ENCODE data around the gene SEMA6B. TPM values are rescaled to one million over a fixed set of nuclear protein-coding genes. Genes with fewer than 3 reads are reported as not detected.
"Not testable (repeated sequence)": the region's sequence is repeated elsewhere in the genome, so short reads cannot be mapped to it uniquely, and the experiment has no call there.

The SEMA6B gene
- total and polyA plus RNA-seq, 12 donors = 3.1 to 59.2 (median 27.2) TPM

DNA sequence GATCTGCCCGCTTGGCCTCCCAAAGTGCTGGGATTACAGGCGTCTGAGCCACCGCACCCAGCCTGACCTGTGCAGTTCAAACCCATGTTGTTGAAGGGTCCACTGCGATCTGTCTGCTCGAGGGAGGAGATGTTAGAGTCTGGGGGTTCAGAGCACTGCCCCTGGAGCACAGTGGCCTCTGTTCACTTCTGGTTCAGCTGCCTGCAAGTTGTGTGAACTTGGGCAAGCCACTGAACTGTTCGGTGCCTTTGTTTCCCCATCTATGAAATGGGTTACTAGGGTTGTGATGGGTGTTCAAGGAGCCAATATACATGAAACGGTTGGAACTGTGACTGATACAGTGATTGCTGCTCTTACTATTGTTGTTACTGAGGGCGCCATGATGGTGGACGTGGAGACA lies 26.1 kb downstream of the SEMA6B start:
- peak in 1 of 7 donors; percentile 3 for DNase-seq
- H3K4me1 ChIP-seq (replicated peaks in 1 of 2) = peaks cover 16% of the 10 kb centered on the region in 2 donors
- no peaks in the 10 kb centered on the region for H3K36me3 ChIP-seq (replicated peaks in 1 of 2)
- intact Hi-C loops (cut with DNase I) = no loop called here
- WGBS, 4 donors = 79 to 84% (median 80%) methylated on average over 6 to 9 of the region's 9 CpGs
- no peak overlapping the region for H3K27ac ChIP-seq
- no peaks in the 10 kb centered on the region for H3K27me3 ChIP-seq
- TF ChIP-seq, protein P1, sequence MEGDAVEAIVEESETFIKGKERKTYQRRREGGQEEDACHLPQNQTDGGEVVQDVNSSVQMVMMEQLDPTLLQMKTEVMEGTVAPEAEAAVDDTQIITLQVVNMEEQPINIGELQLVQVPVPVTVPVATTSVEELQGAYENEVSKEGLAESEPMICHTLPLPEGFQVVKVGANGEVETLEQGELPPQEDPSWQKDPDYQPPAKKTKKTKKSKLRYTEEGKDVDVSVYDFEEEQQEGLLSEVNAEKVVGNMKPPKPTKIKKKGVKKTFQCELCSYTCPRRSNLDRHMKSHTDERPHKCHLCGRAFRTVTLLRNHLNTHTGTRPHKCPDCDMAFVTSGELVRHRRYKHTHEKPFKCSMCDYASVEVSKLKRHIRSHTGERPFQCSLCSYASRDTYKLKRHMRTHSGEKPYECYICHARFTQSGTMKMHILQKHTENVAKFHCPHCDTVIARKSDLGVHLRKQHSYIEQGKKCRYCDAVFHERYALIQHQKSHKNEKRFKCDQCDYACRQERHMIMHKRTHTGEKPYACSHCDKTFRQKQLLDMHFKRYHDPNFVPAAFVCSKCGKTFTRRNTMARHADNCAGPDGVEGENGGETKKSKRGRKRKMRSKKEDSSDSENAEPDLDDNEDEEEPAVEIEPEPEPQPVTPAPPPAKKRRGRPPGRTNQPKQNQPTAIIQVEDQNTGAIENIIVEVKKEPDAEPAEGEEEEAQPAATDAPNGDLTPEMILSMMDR (IDR thresholded peaks at IDR 0.05) = no peak
- no peak for TF ChIP-seq POLR2A (IDR thresholded peaks at IDR 0.05)
- H3K9me3 ChIP-seq (replicated peaks in 1 of 3) = no peaks in the 10 kb centered on the region
- H3K4me3 ChIP-seq = no peak overlapping the region

DNA sequence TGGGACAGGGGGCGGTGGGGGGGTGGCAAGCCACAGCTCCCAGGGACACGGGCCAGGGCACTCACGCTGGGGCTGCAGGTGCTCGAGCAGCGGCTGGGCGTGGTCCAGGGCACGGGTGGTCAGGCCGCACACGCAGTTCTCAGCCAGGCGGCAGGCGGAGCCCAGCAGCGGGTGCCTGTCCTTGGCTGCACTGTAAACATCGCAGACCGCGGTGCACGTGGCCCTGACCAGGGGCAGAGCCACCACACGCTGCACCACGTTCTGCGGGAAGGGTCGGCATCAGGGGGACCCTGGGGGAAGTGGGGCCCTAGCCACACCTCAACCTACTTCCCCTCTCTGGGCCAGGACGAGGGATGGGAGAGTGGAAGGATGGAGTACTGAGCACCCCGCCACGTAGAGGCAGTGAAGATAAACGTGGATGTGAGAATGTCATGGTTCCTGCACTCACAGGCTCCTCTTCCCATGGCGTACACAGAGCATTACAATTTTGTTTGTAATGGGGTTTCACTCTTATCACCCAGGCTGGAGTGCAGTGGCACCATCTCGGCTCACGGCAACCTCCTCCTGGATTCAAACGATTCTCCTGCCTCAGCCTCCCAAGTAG lies 27.8 kb downstream of the SEMA6B start:
- Histone ChIP-seq H3K4me1 (replicated peaks in 1 of 2) (peaks cover 16% of the 10 kb centered on the region in 2 donors), H3K27ac (peak overlapping the region in 1 of 5 donors; percentile 5), H3K27me3 (no peaks in the 10 kb centered on the region), H3K9me3 (replicated peaks in 1 of 3) (no peaks in the 10 kb centered on the region), H3K4me3 (no peak overlapping the region), H3K36me3 (replicated peaks in 1 of 2) (no peaks in the 10 kb centered on the region)
- intact Hi-C loops (cut with DNase I) = no loop called here
- DNase-seq = peak in 5 of 7 donors; percentile 56 to 73 (median 66)
- TF ChIP-seq, protein P1 (IDR thresholded peaks at IDR 0.05) = no peak
- TF ChIP-seq POLR2A (IDR thresholded peaks at IDR 0.05) = no peak
- WGBS, 4 donors = 27 to 48% (median 39%) methylated on average over 14 to 28 of the region's 28 CpGs

DNA sequence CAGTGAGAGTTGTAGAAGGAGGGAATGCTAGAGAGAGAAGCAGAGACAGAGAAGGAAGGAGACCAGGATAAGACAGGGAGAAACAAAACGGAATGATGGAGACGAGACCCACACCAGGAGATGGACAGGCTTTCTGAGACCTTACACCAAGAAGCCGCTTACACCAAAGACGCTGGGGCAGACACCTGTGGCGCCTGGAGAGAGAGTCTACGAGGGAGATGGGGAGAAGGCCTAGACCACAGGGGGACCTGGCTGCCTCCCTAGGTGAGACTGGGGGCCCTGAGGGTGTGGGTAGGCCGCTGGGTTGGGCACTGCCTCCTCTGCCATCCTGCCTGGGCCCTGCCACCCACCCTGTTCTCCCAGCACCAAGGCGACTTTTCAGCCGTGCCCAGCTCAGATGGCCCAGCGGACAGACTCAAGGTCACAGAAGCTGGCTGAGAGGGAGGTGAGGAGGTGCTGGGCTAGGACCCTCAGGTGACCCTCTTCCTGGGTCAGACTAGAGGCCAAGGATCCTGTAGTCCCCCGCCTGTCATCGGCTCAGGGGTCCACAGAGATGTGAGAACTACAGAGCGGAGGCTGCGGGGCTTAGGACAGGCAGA lies 29.5 kb downstream of the SEMA6B start:
- 74 to 85% (median 83%) methylated on average over 9 to 14 of the region's 14 CpGs for WGBS, 4 donors
- Histone ChIP-seq H3K4me1 (replicated peaks in 1 of 2) (peaks cover 7 to 8% of the 10 kb centered on the region in 2 donors), H3K27ac (no peak overlapping the region), H3K4me3 (no peak overlapping the region), H3K27me3 (no peaks in the 10 kb centered on the region), H3K9me3 (replicated peaks in 1 of 3) (no peaks in the 10 kb centered on the region), H3K36me3 (replicated peaks in 1 of 2) (no peaks in the 10 kb centered on the region)
- DNase-seq = peak in 1 of 7 donors; percentile 5
- intact Hi-C loops (cut with DNase I) = loop anchor here in 1 of 2 donors (10.0 kb wide), 1 partner anchor 265 kb away; no protein-coding TSS in a partner anchor
- TF ChIP-seq, protein P1 (IDR thresholded peaks at IDR 0.05) = no peak
- TF ChIP-seq POLR2A (IDR thresholded peaks at IDR 0.05) = no peak

DNA sequence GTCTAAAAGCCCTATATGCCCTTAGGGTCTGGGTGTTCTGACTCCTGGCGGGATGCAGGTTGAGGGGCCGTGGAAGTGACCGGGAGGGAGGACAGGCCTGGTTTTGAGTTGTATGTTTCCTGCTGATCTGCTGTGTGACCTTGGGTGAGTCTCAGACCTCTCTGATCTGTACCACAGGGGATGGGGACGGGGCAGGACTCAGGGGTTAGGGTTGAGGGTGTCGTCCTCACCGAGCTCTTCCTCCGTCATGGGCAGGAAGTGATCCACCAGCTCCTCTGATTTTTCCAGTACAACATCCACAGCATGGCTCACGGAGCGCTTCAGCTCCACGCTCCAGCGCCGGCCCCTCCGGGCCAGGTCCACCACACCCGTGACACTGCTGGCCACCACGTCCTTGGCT lies 30.6 kb downstream of the SEMA6B start:
- Histone ChIP-seq H3K4me1 (replicated peaks in 1 of 2) (peaks cover 4 to 5% of the 10 kb centered on the region in 2 donors), H3K4me3 (no peak overlapping the region), H3K36me3 (replicated peaks in 1 of 2) (no peaks in the 10 kb centered on the region), H3K9me3 (replicated peaks in 1 of 3) (no peaks in the 10 kb centered on the region), H3K27ac (no peak overlapping the region), H3K27me3 (no peaks in the 10 kb centered on the region)
- no peak for DNase-seq
- TF ChIP-seq POLR2A (IDR thresholded peaks at IDR 0.05) = no peak
- TF ChIP-seq, protein P1 (IDR thresholded peaks at IDR 0.05) = no peak
- intact Hi-C loops (cut with DNase I) = loop anchor here in 1 of 2 donors (10.0 kb wide), 1 partner anchor 264 kb away; no protein-coding TSS in a partner anchor
- WGBS, 4 donors = 74 to 85% (median 82%) methylated on average over 15 of the region's 15 CpGs

DNA sequence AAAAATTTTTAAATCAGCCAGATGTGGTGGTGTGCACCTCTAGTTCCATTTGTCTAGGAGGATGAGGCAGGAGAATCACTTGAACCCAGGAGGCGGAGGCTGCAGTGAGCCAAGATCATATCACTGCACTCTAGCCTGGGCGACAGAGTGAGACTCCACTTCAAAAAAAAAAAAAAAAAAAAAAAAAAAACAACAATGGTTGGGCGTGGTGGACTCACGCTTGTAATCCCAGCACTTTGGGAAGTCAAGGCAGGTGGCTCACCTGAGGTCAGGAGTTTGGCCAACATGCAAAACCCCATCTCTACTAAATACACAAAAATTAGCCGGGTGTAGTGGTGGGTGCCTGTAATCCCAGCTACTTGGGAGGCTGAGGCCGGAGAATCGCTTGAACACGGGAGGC lies 32.1 kb downstream of the SEMA6B start:
- H3K4me3 ChIP-seq; H3K27me3 ChIP-seq; DNase-seq; H3K27ac ChIP-seq; H3K36me3 ChIP-seq (replicated peaks in 1 of 2); H3K9me3 ChIP-seq (replicated peaks in 1 of 3); H3K4me1 ChIP-seq (replicated peaks in 1 of 2): not testable (repeated sequence)
- WGBS, 4 donors = 89 to 97% (median 94%) methylated on average over 7 to 8 of the region's 8 CpGs
- intact Hi-C loops (cut with DNase I) = loop anchor here in 1 of 2 donors (10.0 kb wide), 1 partner anchor 263 kb away; no protein-coding TSS in a partner anchor
